Peyer's patch (tissue), 4 donors: Measurements from ENCODE around the gene GPR161.

ENCODE experiments used
- CTCF ChIP-seq, 6 experiments: fragments of 450-650 bp in 4 of 6; fragments of 200-600 bp in 2 of 6; sonication (generic) in 1 of 6; IDR thresholded peaks; one replicate each; pipeline ENCODE4 v1.5.1; 2017 to 2019; ENCODE audit warnings: antibody characterized with exemption in 6 of 6, mild to moderate bottlenecking in 3 of 6, moderate library complexity in 1 of 6
- POLR2A ChIP-seq, 2 donors: fragments of 450-650 bp; IDR thresholded peaks; one replicate each; pipeline ENCODE4 v1.5.1; 2017; ENCODE audit warnings: antibody characterized with exemption in 2 of 2, mild to moderate bottlenecking in 2 of 2, moderate library complexity in 2 of 2

GRCh38 chr1:168064216-168064615, 72.5 kb downstream of the GPR161 start:
- TF ChIP-seq CTCF (IDR thresholded peaks at IDR 0.05) (no peak), POLR2A (IDR thresholded peaks at IDR 0.05) (no peak)
